HL-60/S4 treated with phorbol 12-myristate 13-acetate at 8.2 ng/mL for 4 days and 3 days (cell line): ENCODE measurements around the gene WASF2.
"Not testable (repeated sequence)": the region's sequence is repeated elsewhere in the genome, so short reads cannot be mapped to it uniquely, and the experiment has no call there.

Experiments used
- in situ Hi-C: fragments of 300-500 bp; cut with MboI; formaldehyde crosslinking; loops from 2 replicates; pipeline ENCODE4 v1.15.0; 2022; ENCODE audit warnings: low sequenced_read_pairs

Gene WASF2

GRCh38 chr1:27489973-27490741 is at the start of gene WASF2:
TSS of gene WASF2 (minus strand) at chr1:27490167. CDS start at chr1:27428890, 61,277 bp downstream.
- in situ Hi-C loops, result no loop called here

GRCh38 chr1:27538793-27539192 is 48.8 kb upstream of the WASF2 start:
- in situ Hi-C loops, result no loop called here

- in situ Hi-C loops, result not testable (repeated sequence)
Measured at GRCh38 chr1:27538305-27538676, 48.3 kb upstream of the WASF2 start.

GRCh38 chr1:27536767-27537166 is 46.8 kb upstream of the WASF2 start:
- in situ Hi-C loops, result no loop called here

GRCh38 chr1:27536010-27536757 is 46.2 kb upstream of the WASF2 start:
- in situ Hi-C loops, result no loop called here

- in situ Hi-C loops, result no loop called here
Measured at GRCh38 chr1:27535386-27535785, 45.4 kb upstream of the WASF2 start.

GRCh38 chr1:27531959-27532685 is 42.2 kb upstream of the WASF2 start:
- in situ Hi-C loops, result no loop called here

- in situ Hi-C loops, result no loop called here
Measured at GRCh38 chr1:27530192-27530591, 40.2 kb upstream of the WASF2 start.

GRCh38 chr1:27529704-27530018 is 39.7 kb upstream of the WASF2 start:
- in situ Hi-C loops, result no loop called here

GRCh38 chr1:27528818-27529703 is 39.1 kb upstream of the WASF2 start:
- in situ Hi-C loops, result no loop called here

- in situ Hi-C loops, result no loop called here
Measured at GRCh38 chr1:27527890-27528817, 38.2 kb upstream of the WASF2 start.

GRCh38 chr1:27527223-27527889 is 37.4 kb upstream of the WASF2 start:
- in situ Hi-C loops, result no loop called here

- in situ Hi-C loops, result no loop called here
Measured at GRCh38 chr1:27526569-27527222, 36.7 kb upstream of the WASF2 start.

- in situ Hi-C loops, result no loop called here
Measured at GRCh38 chr1:27525296-27526272, 35.6 kb upstream of the WASF2 start.

- in situ Hi-C loops, result no loop called here
Measured at GRCh38 chr1:27523337-27524020, 33.5 kb upstream of the WASF2 start.

GRCh38 chr1:27522432-27523336 is 32.7 kb upstream of the WASF2 start:
- in situ Hi-C loops, result no loop called here
